GM12878 (cell line): Measurements from ENCODE around the gene ANKDD1B. TPM values are rescaled to one million over a fixed set of nuclear protein-coding genes. Genes with fewer than 3 reads are reported as not detected.

Source experiments
- ATAC-seq: fragments of 200-7000 bp; cut with Tn5 transposase; 3 replicates; pipeline ENCODE4 v1.9.1; 2020; ENCODE audit warnings: mild to moderate bottlenecking, moderate library complexity
- BruUV-seq: library from RNA; stranded (reverse); fragments of 400-500 nt; replicated peaks from 2 replicates; lab custom pipeline; 2021; lab: Mats Ljungman, UMichigan
- CTCF ChIA-PET: fragments of 300-600 bp; sonication (Branson Sonifier 250); formaldehyde crosslinking; extraction: SDS; loops from one replicate; lab custom pipeline; 2021; ENCODE audit warnings: inconsistent platforms; lab: Yijun Ruan, JAX
- POLR2A ChIA-PET: fragments of 350-600 bp; formaldehyde crosslinking; extraction: SDS; loops from one replicate; lab custom pipeline; 2021; ENCODE audit warnings: inconsistent platforms; lab: Charles Lee
- RAD21 ChIA-PET: fragments of 300-600 bp; sonication (Branson Sonifier 250); formaldehyde crosslinking; loops from one replicate; lab custom pipeline; 2023; ENCODE audit warnings: antibody characterized with exemption; ENCODE audit not compliant: unreplicated experiment; lab: Charles Lee
- SMC1A ChIA-PET: fragments of 300-600 bp; sonication (Branson Sonifier 250); formaldehyde crosslinking; loops from one replicate; lab custom pipeline; 2023; ENCODE audit not compliant: unreplicated experiment, uncharacterized antibody; lab: Charles Lee
- DNase-seq: peaks from one replicate; pipeline ENCODE4 v3.0.0-alpha.2; 2011; ENCODE audit warnings: low read depth, low spot score
- FAIRE-seq: peaks from 3 replicates; lab custom pipeline; 2011; peaks lifted over from hg19 to GRCh38; lab: Jason Lieb, UNC
- H2AFZ ChIP-seq: 2 replicates; pipeline ENCODE4 v1.6.0; 2011; ENCODE audit warnings: low read depth, low read length, control low read depth; ENCODE audit not compliant: control insufficient read depth
- H3K27ac ChIP-seq: 2 replicates; pipeline ENCODE4 v1.5.1; 2011; ENCODE audit warnings: control low read depth; ENCODE audit not compliant: control insufficient read depth, insufficient read depth
- H3K27me3 ChIP-seq, 2 experiments: replicated peaks in 1 of 2; 2 replicates each; pipeline versions ENCODE4 v1.6.0 to v1.6.1; 2011; ENCODE audit warnings: low read length in 1 of 2; ENCODE audit not compliant: control insufficient read depth in 2 of 2, insufficient read depth in 2 of 2
- H3K36me3 ChIP-seq, 2 experiments: 2 replicates each; pipeline ENCODE4 v1.5.1; 2011; ENCODE audit warnings: low read length in 1 of 2; ENCODE audit not compliant: control insufficient read depth in 2 of 2, insufficient read depth in 2 of 2
- H3K4me1 ChIP-seq: 2 replicates; pipeline ENCODE4 v1.6.1; 2011; ENCODE audit warnings: mild to moderate bottlenecking, low read length, moderate library complexity, mixed read lengths; ENCODE audit not compliant: control insufficient read depth, insufficient read depth
- H3K4me2 ChIP-seq: 2 replicates; pipeline ENCODE4 v1.6.0; 2011; ENCODE audit warnings: control low read depth; ENCODE audit not compliant: control insufficient read depth, insufficient read depth
- H3K4me3 ChIP-seq: fragments of 200-600 bp; sonication (generic); 2 replicates; pipeline ENCODE4 v1.5.1; 2016
- H3K79me2 ChIP-seq: 2 replicates; pipeline ENCODE4 v1.6.0; 2011; ENCODE audit warnings: low read length; ENCODE audit not compliant: control insufficient read depth, insufficient read depth
- H3K9ac ChIP-seq: 2 replicates; pipeline ENCODE4 v1.8.0; 2011; ENCODE audit warnings: low read length, control low read depth, mixed read lengths; ENCODE audit not compliant: control insufficient read depth, insufficient read depth
- H3K9me3 ChIP-seq: replicated peaks from 3 replicates; pipeline ENCODE4 v1.5.1; 2011; ENCODE audit warnings: mild to moderate bottlenecking, low read length; ENCODE audit not compliant: control insufficient read depth, insufficient read depth
- H4K20me1 ChIP-seq: 2 replicates; pipeline ENCODE4 v1.6.0; 2011; ENCODE audit not compliant: control insufficient read depth, insufficient read depth
- CBFB ChIP-seq: IDR thresholded peaks from 2 replicates; pipeline ENCODE4 v1.6.1; 2016; ENCODE audit warnings: antibody characterized with exemption, low read depth
- CBX3 ChIP-seq: fragments of 200-600 bp; sonication (generic); IDR thresholded peaks from 2 replicates; pipeline ENCODE4 v1.6.1; 2016; ENCODE audit warnings: low read depth, borderline replicate concordance
- ESRRA ChIP-seq: IDR thresholded peaks from 2 replicates; pipeline ENCODE4 v1.6.1; 2012; ENCODE audit warnings: mild to moderate bottlenecking, low read length, improper control_type of control experiment
- FOS ChIP-seq: IDR thresholded peaks from 3 replicates; pipeline ENCODE4 v1.6.1; 2011; ENCODE audit warnings: borderline replicate concordance; ENCODE audit not compliant: insufficient read length; ENCODE audit errors: extremely low read depth
- GATAD2B ChIP-seq: fragments of 450-650 bp; conservative IDR thresholded peaks from 2 replicates; pipeline ENCODE4 v1.6.1; 2017; ENCODE audit warnings: low read depth, mild to moderate bottlenecking, moderate library complexity
- MXI1 ChIP-seq: fragments of 150-350 bp; IDR thresholded peaks from 2 replicates; pipeline ENCODE4 v1.6.1; 2011; ENCODE audit warnings: low read depth, mild to moderate bottlenecking, inconsistent platforms, low read length, improper control_type of control experiment
- MYB ChIP-seq: fragments of 150-350 bp; IDR thresholded peaks from 2 replicates; pipeline ENCODE4 v1.6.1; 2014; ENCODE audit warnings: mild to moderate bottlenecking, low read depth, low read length, borderline replicate concordance
- NBN ChIP-seq: fragments of 450-650 bp; IDR thresholded peaks from 2 replicates; pipeline ENCODE4 v1.6.1; 2016
- PML ChIP-seq: IDR thresholded peaks from 2 replicates; pipeline ENCODE4 v1.6.1; 2012; ENCODE audit warnings: low read length, inconsistent platforms
- POU2F2 ChIP-seq: IDR thresholded peaks from 3 replicates; pipeline ENCODE4 v1.6.1; 2011; ENCODE audit warnings: low read depth, mild to moderate bottlenecking, low read length, borderline replicate concordance
- RBBP5 ChIP-seq: fragments of 200-600 bp; sonication (generic); conservative IDR thresholded peaks from 2 replicates; pipeline ENCODE4 v1.6.1; 2016
- SREBF1 ChIP-seq: IDR thresholded peaks from 2 replicates; pipeline ENCODE4 v1.6.1; 2012; ENCODE audit warnings: mild to moderate bottlenecking, low read length
- YY1 ChIP-seq: IDR thresholded peaks from 2 replicates; pipeline ENCODE4 v1.6.1; 2011; ENCODE audit warnings: low read depth, mild to moderate bottlenecking, low read length
- ZBED1 ChIP-seq: IDR thresholded peaks from 2 replicates; pipeline ENCODE4 v1.6.1; 2016; ENCODE audit warnings: borderline replicate concordance
- WGBS: methylation state at CpG from one replicate; pipeline ENCODE4 v1.1.6; 2016; ENCODE audit warnings: low lambda C conversion rate; ENCODE audit not compliant: insufficient replicate concordance, insufficient coverage; ENCODE audit errors: missing lambda C conversion rate; 5-methylcytosine and 5-hydroxymethylcytosine counted together
- in situ Hi-C: fragments of 300-500 bp; cut with MboI; formaldehyde crosslinking; loops from 9 replicates; pipeline ENCODE4 v1.14.3; 2018; ENCODE audit warnings: mixed read lengths
- intact Hi-C: fragments of 100-400 bp; cut with micrococcal nuclease; formaldehyde crosslinking; loops from one replicate; pipeline ENCODE4 v1.14.2; 2022; ENCODE audit not compliant: unreplicated experiment
- polyA plus RNA-seq, 11 experiments: library from polyadenylated mRNA; depleted of rRNA in 4 of 11; unstranded in 6 of 11; stranded (reverse) in 5 of 11; fragments of >200 nt; fragmentation: Nextera tagmentation in 4 of 11; fragmentation: Illumina TruSeq in 1 of 11; extraction: Ambion mirVana in 4 of 11; extraction: Trizol in 1 of 11; gene quantifications; 1 replicate in 1 of 11; 2 replicates in 10 of 11; pipeline versions ENCODE4 v1.2.1 to v1.2.3, GENCODE V29; 2011 to 2016; ENCODE audit warnings: inconsistent platforms in 2 of 11, missing spikeins in 2 of 11, low read depth in 1 of 11
- total RNA-seq, 4 experiments: library from RNA; depleted of rRNA in 3 of 4; stranded (reverse); fragments of >200 nt in 3 of 4; fragmentation: Illumina TruSeq in 1 of 4; extraction: Trizol in 1 of 4; gene quantifications; 2 replicates each; pipeline versions ENCODE4 v1.2.1 to v1.2.3, GENCODE V29; 2013 to 2021
- TF ChIP-seq, protein P1 (sequence below): fragments of 450-650 bp; IDR thresholded peaks from 2 replicates; pipeline ENCODE4 v1.6.1; 2018; ENCODE audit warnings: mild to moderate bottlenecking, low read depth, moderate library complexity; ENCODE audit not compliant: partially characterized antibody
- TF ChIP-seq, protein P2 (sequence below): fragments of 450-650 bp; IDR thresholded peaks from 2 replicates; pipeline ENCODE4 v1.6.1; 2017; ENCODE audit warnings: borderline replicate concordance
- TF ChIP-seq, protein P3 (sequence below): fragments of 450-650 bp; IDR thresholded peaks from 2 replicates; pipeline ENCODE4 v1.6.1; 2016; ENCODE audit warnings: mild to moderate bottlenecking, moderate library complexity, borderline replicate concordance
- TF ChIP-seq, protein P4 (sequence below): fragments of 450-650 bp; IDR thresholded peaks from 2 replicates; pipeline ENCODE4 v1.6.1; 2014; ENCODE audit warnings: mild to moderate bottlenecking

ANKDD1B gene
- total and polyA plus RNA-seq, 10 of the 15 experiments (the other 5 are each of a cell fraction or from before 2014, with no cell fraction given) = 0.34 to 2.4 (median 0.80) TPM

DNA sequence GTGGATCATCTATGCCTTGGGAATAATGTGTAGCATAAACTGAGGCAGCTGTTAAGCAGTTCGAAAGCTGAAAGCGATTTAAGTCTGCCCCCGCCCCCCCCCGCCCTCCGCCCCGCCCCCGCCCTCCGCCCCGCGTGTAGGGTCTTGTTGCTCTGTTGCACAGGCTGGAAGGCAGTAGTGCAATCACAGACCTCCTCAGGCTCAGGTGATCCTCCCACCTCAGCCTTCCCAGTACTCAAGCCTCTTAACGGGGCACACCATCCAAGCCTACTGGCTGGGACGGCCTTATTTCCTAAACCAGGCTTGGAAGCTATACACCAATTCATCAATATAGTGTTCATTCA is 945 bp downstream of the ANKDD1B start:
- Histone ChIP-seq H3K4me3 (no peak overlapping the region), H3K4me2 (no peak overlapping the region)
- no peak for TF ChIP-seq GATAD2B
- no peak for TF ChIP-seq FOS
- no peak for TF ChIP-seq MYB
- no peak for TF ChIP-seq NBN
- TF ChIP-seq CBX3 = no peak
- TF ChIP-seq POU2F2 = no peak
- no peak for TF ChIP-seq PML
- no peak for TF ChIP-seq YY1
- no peak for TF ChIP-seq RBBP5
- TF ChIP-seq, protein P1, sequence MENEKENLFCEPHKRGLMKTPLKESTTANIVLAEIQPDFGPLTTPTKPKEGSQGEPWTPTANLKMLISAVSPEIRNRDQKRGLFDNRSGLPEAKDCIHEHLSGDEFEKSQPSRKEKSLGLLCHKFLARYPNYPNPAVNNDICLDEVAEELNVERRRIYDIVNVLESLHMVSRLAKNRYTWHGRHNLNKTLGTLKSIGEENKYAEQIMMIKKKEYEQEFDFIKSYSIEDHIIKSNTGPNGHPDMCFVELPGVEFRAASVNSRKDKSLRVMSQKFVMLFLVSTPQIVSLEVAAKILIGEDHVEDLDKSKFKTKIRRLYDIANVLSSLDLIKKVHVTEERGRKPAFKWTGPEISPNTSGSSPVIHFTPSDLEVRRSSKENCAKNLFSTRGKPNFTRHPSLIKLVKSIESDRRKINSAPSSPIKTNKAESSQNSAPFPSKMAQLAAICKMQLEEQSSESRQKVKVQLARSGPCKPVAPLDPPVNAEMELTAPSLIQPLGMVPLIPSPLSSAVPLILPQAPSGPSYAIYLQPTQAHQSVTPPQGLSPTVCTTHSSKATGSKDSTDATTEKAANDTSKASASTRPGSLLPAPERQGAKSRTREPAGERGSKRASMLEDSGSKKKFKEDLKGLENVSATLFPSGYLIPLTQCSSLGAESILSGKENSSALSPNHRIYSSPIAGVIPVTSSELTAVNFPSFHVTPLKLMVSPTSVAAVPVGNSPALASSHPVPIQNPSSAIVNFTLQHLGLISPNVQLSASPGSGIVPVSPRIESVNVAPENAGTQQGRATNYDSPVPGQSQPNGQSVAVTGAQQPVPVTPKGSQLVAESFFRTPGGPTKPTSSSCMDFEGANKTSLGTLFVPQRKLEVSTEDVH = no peak
- TF ChIP-seq, protein P2, sequence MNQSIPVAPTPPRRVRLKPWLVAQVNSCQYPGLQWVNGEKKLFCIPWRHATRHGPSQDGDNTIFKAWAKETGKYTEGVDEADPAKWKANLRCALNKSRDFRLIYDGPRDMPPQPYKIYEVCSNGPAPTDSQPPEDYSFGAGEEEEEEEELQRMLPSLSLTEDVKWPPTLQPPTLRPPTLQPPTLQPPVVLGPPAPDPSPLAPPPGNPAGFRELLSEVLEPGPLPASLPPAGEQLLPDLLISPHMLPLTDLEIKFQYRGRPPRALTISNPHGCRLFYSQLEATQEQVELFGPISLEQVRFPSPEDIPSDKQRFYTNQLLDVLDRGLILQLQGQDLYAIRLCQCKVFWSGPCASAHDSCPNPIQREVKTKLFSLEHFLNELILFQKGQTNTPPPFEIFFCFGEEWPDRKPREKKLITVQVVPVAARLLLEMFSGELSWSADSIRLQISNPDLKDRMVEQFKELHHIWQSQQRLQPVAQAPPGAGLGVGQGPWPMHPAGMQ = no peak
- TF ChIP-seq ESRRA = no peak
- no peak for TF ChIP-seq SREBF1
- TF ChIP-seq, protein P3, sequence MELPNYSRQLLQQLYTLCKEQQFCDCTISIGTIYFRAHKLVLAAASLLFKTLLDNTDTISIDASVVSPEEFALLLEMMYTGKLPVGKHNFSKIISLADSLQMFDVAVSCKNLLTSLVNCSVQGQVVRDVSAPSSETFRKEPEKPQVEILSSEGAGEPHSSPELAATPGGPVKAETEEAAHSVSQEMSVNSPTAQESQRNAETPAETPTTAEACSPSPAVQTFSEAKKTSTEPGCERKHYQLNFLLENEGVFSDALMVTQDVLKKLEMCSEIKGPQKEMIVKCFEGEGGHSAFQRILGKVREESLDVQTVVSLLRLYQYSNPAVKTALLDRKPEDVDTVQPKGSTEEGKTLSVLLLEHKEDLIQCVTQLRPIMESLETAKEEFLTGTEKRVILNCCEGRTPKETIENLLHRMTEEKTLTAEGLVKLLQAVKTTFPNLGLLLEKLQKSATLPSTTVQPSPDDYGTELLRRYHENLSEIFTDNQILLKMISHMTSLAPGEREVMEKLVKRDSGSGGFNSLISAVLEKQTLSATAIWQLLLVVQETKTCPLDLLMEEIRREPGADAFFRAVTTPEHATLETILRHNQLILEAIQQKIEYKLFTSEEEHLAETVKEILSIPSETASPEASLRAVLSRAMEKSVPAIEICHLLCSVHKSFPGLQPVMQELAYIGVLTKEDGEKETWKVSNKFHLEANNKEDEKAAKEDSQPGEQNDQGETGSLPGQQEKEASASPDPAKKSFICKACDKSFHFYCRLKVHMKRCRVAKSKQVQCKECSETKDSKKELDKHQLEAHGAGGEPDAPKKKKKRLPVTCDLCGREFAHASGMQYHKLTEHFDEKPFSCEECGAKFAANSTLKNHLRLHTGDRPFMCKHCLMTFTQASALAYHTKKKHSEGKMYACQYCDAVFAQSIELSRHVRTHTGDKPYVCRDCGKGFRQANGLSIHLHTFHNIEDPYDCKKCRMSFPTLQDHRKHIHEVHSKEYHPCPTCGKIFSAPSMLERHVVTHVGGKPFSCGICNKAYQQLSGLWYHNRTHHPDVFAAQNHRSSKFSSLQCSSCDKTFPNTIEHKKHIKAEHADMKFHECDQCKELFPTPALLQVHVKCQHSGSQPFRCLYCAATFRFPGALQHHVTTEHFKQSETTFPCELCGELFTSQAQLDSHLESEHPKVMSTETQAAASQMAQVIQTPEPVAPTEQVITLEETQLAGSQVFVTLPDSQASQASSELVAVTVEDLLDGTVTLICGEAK = no peak
- TF ChIP-seq, protein P4, sequence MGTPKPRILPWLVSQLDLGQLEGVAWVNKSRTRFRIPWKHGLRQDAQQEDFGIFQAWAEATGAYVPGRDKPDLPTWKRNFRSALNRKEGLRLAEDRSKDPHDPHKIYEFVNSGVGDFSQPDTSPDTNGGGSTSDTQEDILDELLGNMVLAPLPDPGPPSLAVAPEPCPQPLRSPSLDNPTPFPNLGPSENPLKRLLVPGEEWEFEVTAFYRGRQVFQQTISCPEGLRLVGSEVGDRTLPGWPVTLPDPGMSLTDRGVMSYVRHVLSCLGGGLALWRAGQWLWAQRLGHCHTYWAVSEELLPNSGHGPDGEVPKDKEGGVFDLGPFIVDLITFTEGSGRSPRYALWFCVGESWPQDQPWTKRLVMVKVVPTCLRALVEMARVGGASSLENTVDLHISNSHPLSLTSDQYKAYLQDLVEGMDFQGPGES = no peak
- no peak for TF ChIP-seq ZBED1
- TF ChIP-seq MXI1 = no peak
- TF ChIP-seq CBFB = no peak

More for the DNA sequence above, 945 bp downstream of the ANKDD1B start:
- H2AFZ ChIP-seq = no peak overlapping the region
- no peaks in the 10 kb centered on the region for H3K4me1 ChIP-seq
- no peaks in the 10 kb centered on the region for H3K36me3 ChIP-seq
- ChIA-PET RAD21 (no interaction called here), SMC1A (interaction anchor here (0.6 kb wide), 1 partner anchor 158 kb away, joined by 3 read pairs; no protein-coding TSS in a partner anchor), POLR2A (interaction anchor here (1.2 kb wide), 1 partner anchor 57 kb away, joined by 3 read pairs; no protein-coding TSS in a partner anchor), CTCF (no interaction called here)
- WGBS = 86% methylated on average over 5 of the region's 12 CpGs
- intact Hi-C loops = no loop called here
- no peaks in the 10 kb centered on the region for H3K9me3 ChIP-seq
- in situ Hi-C loops = no loop called here
- H3K27ac ChIP-seq = no peak overlapping the region
- FAIRE-seq = no peak
- H3K9ac ChIP-seq = no peak overlapping the region
- no peaks in the 10 kb centered on the region for H4K20me1 ChIP-seq
- no peaks in the 10 kb centered on the region for H3K27me3 ChIP-seq
- no peak for DNase-seq
- no peaks in the 10 kb centered on the region for H3K79me2 ChIP-seq
- BruUV-seq = no TSS peak
- ATAC-seq = no peak
